Fibroblast of peridontal ligament (primary cell): ENCODE results near the gene RELN.

Experiments used
- DNase-seq: peaks from one replicate; pipeline ENCODE4 v3.0.0-alpha.2; 2010; ENCODE audit errors: extremely low read depth

The RELN gene

GRCh38 chr7:103686064-103686463 is 303.4 kb downstream of the RELN start:
- DNase-seq = no peak

GRCh38 chr7:103685646-103686045 is 303.8 kb downstream of the RELN start:
- DNase-seq = no peak

DNA sequence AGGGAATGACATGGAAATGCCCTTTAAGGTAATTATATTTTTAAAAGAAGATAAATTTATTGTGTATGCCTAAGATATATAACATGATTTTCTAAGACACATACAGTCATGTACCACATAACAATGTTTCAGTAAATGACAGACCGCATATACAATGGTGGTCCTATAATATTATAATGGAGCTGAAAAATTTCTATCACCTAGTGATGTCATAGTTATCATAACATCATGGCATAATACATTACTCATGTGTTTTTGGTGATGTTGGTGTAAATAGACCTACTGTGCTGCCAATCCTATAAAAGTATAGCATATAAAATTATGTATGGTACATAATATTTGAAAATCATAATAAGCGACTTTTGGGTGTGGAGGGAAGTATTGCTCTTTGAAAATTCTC is 306.1 kb downstream of the RELN start:
- no peak for DNase-seq

DNA sequence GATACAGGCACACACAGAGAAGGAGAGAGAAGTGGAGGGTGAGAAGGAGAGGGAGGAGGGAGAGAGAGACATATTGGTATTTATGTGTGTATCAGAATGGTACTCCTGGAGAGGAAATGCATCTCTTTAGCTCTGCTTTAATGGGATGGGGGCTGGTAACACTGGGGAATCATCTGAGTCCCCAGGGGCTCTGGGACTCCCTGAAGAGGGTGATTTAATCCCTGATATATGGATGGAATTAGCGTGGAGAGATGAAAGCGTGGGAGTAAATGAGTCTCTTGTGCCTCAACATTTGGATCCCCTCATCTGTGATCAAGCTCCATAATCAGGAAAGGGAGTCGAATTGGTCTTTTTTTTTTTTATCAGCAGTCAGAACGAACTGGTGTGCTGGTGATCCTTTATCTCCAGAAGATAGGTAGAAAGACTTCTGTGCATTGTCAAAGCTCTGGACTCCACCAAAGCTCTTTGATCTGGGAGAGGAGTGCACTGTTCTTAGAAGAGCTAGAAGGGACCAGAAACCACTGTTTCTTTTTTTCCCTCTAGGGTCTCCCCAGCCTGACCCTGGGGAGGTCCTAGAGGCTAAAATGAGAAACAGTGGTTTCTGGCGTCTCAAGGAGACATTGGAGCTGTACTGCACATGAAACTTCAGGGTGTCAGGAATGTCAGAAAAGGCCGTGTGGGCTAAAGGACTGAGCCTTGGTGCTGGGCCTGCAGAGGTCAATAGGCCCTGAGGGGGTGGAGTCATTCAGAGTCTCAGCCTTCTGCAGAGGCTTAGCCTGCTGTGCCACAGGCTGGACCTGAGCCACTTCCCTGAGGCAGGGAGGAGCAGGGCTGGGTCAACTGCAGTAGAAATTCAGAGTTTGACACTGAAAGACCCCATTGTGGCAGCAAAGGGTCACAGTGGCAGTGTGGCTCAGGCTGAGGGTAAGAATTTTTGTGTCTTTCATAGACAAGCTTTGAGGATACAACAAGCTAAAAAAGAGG is 309.0 kb downstream of the RELN start:
- no peak for DNase-seq

- DNase-seq = no peak
These were observed 310.0 kb downstream of the RELN start for GRCh38 chr7:103679151-103680132.

- DNase-seq = no peak
These were observed 321.0 kb downstream of the RELN start for GRCh38 chr7:103668279-103668941.

GRCh38 chr7:103666326-103666725 is 323.1 kb downstream of the RELN start:
- DNase-seq = no peak

DNA sequence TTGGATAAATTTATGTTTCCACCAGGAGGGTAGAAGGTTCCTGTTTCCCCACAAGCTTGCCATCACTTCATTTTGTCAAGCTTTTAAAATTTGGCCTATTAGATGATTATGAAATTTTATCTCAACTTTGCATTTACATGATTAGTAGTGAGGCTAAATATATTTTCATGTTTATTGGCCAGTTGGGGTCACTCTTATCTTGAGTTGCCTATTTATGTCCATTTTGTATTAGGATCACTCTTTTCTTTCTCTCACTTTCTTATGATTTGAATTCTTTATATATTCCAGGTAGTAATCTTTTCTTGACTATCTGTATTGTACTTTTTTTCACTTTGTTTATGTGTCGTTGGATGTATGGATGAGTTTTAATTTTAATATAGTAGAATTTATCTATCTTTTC is 324.9 kb downstream of the RELN start:
- DNase-seq = no peak

DNA sequence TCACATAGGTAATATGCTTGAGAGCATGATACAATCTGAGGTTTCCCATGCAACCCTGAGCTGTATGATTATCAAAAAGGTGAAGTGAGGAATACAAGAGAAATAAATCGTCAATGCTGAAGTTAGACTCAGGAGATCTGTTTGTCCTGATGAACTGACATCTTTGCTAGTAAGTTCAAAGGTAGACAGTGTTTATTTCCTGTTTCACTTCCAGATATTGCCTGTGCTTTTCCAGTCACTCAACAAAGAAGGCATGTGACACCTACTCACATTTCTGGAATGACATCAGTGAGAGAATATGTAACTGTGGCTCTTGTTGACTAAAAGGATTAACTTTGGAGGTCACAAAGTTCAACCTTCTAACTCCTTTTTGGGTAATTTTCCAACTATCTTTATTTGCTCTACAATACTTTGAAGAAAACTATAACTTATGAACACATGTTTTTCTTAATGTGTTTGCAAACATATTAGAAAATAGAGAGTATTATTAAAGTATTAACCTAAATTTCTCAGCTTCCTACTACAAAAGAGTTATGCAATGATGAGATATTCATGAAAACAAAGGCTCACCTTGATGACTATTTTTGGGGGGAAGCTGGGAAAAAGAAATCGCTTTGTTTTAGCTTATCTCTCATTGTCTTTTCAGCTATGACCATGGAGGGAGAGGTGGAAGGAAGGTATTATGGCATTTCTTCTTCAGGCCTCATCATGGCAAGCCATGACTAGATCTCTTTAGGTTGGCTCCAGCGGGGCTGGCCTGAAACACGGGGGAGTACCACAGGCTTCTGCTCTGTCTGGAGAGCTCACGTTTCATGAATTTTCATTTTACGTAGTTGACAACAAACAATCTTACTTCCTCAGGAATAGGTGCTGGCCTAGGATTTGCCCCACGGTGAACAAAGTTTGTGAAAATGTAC is 328.7 kb downstream of the RELN start:
- peak; percentile 24 for DNase-seq

GRCh38 chr7:103658055-103659005 is 331.1 kb downstream of the RELN start:
- no peak for DNase-seq

DNA sequence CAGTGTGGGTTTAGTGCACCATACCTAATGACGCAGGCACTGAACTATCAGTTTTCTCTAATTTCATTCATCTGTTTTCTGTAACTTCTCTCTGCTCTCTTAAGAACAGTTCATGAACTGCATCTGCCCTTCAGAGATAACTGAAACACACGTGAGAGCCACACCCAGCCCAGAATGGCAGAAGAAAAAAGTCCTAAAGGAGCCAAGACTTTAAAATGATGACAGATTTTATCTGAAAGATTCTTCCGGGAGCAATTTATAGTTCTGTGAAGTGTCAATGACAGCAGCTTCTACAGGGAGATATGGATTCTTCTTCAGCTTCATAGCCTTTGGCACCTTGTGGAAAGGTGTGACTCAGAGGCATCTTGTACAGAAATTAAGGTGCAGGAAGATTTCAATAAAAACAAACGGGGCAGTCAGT is 332.0 kb downstream of the RELN start:
- no peak for DNase-seq

DNA sequence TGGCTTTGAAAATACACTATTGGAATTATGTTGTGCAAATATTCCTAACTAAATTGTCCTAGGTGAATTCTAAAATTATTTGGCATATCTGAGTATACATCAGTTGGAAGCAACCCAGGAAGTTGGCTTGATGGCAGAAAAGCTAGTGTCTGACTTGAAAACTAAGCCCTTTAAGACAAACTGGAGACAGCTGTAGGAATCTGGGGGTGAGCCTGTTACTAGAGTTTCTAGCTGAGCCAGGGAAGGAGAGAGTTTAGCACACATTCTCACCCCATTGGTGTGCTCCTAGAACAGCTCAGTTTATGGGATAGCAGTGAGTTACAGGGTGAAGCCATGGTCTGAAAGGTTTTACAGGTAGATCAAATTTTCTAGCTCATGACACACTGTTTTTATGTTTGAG is 333.2 kb downstream of the RELN start:
- no peak for DNase-seq

GRCh38 chr7:103651593-103652377 is 337.7 kb downstream of the RELN start:
- no peak for DNase-seq

DNA sequence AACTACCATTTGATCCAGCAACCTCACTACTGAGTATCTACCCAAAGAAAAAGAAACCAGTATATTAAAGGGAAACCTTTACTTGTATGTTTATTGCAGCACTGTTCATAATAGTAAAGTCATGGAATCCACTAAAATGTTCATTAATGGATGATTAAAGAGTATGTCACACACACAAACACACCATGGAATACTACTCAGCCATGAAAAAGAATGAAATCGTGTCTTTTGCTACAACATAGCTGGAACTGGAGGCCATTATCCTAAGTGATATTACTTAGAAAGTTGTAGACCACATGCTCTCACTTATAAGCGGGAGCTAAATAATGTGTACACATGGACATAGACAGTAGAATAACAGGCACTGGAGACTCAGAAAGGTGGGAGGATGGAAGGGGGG is 340.4 kb downstream of the RELN start:
- DNase-seq = no peak

- no peak for DNase-seq
These were observed 341.3 kb downstream of the RELN start for GRCh38 chr7:103648135-103648534.

- DNase-seq = no peak
These were observed 345.1 kb downstream of the RELN start for GRCh38 chr7:103644319-103644718.

DNA sequence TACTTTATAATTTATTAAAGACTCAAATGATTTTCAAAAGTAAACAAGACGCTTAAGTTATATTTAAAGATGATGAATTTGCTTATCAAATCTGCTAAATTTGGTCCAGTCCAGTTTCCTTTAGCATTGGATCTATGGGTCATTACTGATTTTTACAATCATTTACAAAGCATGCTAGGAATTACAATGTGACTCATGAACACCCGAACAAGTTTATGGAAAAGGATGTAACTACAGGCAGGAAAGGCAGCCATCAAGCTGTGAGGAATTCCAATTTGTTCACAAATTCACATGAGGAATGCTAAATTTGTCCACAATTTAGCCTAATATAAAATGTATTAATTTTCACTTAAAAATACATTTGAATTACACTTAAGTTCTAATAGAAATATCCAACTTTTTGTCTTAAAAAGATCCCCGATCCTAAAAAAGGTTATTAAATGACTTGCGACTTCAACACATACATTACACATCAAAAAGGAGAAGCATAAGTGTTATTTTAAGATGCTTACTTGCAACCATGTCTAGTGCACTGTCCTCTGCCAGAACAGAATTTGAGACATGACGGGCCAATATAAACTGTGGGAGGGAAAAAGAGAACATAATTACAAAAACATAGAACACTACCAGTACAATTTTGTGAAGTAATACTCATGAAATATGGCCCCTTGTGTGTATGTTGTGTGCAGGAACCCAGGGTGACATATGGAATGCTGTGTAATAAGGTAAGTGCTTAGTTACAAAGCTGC is 349.3 kb downstream of the RELN start:
- peak; percentile 62 for DNase-seq

DNA sequence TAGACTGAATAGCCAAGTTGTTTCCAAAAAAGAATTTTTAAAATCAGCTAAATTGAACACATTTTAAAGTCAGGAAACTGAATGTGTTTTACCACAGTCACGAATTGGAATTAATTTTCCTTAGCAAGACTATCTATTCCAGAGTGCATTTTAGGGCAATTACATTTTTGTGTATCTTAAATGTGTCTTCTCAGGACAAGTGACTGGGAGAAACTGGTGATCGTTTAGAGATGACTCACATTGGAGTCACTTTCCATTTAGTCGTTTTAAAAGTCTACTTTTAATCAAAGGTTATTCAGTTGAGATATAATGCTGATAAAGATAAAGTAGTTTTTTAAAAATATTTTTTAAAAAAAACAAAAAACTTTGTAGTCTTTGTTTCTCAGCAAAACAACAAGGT is 351.7 kb downstream of the RELN start:
- DNase-seq = peak; percentile 23
